B cell (primary cell): Measurements from ENCODE around the gene OR56A3.

ENCODE experiments used
- CTCF ChIP-seq: fragments of 200-600 bp; IDR thresholded peaks from one replicate; pipeline ENCODE4 v1.8.0; 2022; ENCODE audit warnings: antibody characterized with exemption, mild to moderate bottlenecking
- EZH2 ChIP-seq: IDR thresholded peaks from 2 replicates; pipeline ENCODE4 v1.6.1; 2012; ENCODE audit warnings: borderline replicate concordance, low read depth, mild to moderate bottlenecking, moderate library complexity, low read length; ENCODE audit not compliant: insufficient read depth, poor library complexity, severe bottlenecking

- no peak for TF ChIP-seq CTCF
- no peak for TF ChIP-seq EZH2
Observed at GRCh38 chr11:5992150-5992549, 50.1 kb downstream of the OR56A3 start.
